Kidney tubule cell (primary cell): ENCODE data around the gene PDZD2.

Experiments used
- DNase-seq: peaks from one replicate; pipeline ENCODE4 v3.0.0-alpha.2; 2018; ENCODE audit warnings: low spot score

PDZD2 gene

DNA sequence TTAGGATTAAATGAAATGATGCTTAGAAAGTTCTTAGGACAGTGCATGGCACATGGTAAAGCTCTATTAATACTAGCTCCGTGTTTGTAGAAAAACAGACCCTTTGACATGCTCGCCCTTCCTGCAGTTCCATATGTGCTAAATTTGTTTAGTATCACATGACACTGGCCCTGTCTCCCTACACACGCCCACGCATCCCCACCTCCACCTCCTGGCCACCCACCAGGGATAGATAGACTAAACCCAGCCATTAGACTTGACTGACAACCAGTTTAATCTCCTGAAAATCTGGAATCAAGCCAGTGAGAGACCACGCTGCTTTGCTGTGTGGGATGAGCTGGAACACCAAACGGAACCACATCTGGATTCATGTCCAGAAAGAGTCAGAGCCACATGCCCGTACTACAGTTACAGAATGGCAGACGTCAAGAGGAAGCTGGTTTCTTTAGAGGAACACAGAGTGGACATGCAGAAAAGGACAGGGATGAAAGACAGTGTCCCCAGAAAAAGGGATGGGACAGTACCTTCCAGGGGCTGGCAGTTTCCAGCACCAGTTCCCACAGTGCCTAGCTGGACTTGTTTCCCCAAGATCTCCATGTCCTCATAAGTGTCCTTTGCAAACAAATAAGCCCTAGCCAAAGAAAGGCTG is 186.1 kb downstream of the PDZD2 start:
- DNase-seq = no peak

DNA sequence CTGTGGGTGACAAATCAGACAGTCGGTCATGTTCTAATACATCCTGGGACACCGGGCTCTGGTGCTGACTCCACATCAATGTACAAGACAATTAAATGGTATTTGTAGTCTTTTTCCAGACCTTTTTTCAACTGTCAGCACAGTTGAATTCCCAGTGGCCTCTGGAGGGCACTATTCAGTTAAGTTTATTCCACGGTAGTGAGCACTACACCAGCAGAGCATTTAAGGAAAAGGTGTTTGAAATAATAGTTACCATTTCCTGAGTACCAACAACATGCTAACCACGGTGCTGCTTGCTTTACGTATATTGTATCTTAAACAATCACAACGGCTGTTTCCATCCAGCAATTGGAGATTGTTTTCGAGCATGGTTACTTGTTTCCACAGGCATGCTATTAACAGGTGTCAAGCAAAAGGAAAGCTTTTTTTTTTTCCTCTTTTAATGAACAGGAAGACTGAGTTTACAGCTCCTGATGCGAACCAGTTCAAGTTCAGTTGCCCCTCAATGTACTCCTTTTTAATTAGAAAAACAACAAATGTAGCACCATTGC is 186.7 kb downstream of the PDZD2 start:
- DNase-seq = peak; percentile 74

DNA sequence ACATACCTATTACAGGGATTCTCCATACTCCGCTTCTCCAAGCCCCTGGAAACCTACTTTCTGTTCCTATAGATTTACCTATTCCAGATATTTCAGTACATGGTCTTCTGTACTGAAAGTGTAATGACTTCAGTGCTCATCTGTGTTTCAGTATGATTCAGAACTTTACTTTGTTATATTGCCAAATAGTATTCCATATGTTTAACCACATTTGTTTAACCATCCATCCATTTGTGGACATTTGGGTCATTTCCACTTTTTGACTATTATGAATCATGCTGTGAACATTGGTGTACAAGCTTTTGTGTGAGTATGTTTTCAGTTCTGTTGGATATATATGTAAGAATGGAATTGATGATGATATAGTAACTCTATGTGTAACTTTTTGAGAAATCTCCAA is 188.9 kb downstream of the PDZD2 start:
- no peak for DNase-seq

DNA sequence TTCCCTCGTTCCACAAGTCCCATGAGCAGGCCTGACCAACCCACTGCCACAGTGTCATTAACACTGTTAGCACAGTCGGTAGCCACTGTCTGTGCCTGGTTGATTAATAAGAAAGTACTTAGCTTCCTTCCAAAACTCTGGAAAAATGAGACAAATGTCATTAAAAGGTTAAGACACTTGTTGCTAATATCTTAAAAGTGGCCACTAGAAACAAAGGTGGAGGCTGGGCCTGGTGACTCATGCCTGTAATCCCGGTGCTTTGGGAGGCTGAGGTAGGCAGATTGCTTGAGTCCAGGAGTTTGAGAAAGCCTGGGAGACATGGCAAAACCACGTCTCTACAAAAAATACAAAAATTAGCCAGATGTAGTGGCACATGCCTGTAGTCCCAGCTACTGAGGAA is 194.0 kb downstream of the PDZD2 start:
- DNase-seq = peak; percentile 42

DNA sequence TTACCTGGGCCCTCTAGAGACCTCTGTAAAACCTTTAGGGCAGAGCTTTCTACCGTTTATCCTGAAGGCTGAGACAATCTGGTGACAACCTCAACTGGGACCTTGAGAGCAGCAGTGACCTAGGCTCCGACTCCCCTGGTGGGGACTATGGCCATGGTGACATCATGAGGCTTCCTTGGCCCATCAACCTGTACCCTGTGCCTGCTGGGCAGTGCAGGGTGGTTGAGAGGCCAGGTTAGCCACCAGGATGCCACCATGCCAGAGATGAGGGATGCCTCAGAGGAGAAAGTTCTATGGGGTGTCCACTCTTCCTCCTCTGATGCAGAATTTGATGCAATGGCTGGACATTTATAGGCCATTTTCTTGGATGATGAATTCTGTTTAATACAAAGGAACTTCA is 194.8 kb downstream of the PDZD2 start:
- no peak for DNase-seq

DNA sequence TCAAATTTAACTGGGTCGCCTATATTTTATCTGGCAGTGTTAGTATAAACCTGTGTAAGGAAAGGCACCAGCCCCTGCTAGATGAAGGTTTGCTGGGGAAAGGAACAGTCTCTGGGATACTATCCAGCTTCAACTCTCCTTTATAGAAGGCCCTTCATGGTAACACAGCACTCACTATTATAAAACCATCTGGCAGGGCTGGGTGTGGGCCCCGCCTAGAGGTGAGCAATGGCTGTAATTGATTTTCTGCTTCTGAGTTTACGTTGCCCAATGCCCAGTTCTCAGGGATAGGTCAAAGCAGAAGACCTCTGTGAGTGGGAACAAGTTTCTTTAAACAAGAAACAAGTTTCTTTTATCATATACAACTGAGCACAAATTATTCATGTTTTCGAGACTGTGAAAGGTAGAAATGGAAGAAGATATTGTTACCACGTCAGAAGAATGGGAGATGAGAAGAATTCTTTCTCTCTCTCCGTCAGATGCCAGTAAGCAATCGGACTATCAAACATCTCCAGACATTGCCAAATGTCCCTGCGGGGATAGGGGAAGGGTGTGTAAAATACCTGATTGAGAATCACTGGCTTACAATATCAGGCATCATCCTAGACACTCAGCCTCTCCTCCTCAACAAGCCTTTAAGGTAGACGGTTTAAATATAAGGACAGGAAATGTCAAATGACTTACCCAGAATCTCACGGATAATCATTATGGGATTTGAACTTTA is 205.9 kb downstream of the PDZD2 start:
- no peak for DNase-seq

DNA sequence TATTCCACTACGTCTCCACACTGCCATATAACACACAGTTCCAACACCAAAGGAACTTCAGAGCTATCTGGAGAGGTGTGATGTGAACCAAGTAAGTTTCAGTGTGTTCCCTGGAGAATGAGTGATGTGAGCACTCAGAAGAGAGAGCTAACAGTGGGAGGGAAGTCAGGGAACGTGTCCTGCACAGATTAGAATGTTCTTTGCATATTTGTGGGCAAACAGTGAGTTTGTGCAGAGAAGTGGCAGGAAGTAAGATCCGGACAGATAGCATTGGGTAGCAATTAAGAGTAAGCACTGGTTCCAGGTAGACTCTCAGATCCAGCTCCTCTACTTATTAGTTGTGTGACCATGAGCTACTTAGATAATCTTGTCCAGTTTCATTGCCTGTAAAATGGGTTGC is 206.4 kb downstream of the PDZD2 start:
- DNase-seq = no peak

DNA sequence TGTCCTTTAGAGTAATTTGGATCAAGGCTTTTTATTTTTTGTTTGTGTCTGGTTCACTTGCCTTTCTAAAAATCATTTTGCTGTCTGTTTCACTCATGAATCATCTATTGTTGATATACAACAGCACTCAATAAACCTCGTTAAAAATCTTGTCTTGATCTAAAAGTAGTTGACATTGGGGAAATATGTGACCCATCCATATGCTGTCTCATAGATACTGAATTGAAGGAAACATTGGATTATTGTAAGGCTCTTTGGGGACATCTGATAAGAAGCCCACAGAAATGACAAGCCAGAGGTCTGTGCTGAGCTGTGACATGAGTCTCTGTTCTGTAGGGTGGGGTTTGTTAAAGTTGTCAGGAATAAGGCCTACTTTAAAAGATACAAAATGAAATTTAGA is 208.0 kb downstream of the PDZD2 start:
- no peak for DNase-seq

DNA sequence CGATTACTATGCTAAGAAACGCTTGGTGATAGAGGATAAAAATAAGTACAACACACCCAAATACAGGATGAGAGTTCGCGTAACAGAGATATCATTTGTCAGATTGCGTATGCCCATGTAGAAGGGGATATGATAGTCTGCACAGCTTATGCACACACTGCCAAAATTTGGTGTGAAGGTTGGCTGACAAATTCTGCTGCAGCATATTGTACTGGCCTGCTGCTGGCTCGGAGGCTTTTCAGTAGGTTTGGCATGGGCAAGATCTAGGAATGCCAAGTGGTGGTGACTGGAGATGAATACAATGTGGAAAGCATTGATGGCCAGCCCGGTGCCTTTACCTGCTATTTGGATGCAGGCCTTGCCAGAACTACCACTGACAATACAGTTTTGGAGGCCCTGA is 208.4 kb downstream of the PDZD2 start:
- no peak for DNase-seq

DNA sequence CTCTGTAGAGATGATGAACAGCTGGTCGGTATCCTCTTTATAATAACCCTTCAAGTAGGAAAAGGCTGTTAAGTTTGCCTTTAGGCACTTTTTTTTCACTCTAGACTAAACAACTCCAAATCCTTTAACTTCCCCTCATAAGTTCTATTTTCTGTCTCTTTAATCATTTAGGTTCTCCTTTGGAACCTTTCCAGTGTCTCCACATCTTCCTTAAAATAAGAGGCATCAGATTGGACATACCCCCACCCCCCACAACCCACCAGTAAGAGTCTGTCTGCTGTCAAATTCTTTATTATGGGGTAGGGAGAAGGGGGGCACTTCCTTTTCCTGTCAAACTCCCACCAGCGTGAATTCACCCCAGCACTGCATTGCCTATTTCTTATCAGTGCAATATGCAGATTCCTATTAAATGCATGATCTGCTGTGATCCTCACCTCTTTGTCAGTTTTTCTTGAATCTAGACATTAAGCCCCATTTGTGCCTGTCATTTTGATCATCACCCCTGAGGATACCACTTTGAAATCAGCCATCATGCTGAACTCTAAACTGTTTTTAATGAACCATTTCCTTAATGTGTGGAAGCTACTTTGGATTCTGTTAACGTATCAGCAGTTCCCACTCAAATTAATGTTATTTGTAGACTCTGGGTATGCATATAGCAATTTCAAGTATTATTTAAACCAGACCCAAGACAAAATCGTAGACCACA is 212.2 kb downstream of the PDZD2 start:
- DNase-seq = no peak

DNA sequence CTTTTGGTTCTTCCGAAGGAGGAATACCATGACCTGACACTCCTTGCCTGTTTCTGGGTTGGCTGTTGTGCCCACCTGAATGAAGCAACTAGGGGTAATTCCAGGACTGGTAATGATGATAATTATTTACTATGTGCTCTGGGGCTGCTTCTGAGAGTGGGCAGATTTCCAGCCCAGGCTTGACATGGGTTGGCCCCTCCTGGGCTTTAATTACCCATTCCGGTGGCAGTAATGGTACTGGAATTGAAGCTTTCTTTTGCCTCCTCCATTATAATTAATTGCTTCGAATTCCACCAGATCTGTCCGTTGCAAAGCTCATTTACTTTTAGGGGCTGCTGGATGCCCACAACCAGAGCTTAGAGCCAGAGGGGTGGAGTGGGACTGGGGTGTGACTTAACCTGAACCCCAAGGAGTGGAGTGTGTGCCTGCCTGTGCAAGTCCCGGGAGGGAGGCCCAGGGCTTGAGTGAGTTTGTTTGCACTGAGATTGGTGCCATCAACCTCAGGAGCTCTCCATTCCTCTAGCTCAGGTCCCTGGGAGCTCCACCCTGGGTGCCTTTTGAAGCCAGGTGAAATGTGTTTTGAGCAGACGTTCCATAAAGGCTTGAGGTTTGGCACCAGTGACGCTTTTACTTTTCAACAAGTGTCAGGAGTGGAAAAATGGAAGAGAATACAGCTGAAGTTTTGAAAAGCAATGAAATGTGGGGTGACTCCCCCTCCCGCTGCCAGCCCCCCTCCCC is 214.6 kb downstream of the PDZD2 start:
- peak; percentile 8 for DNase-seq

DNA sequence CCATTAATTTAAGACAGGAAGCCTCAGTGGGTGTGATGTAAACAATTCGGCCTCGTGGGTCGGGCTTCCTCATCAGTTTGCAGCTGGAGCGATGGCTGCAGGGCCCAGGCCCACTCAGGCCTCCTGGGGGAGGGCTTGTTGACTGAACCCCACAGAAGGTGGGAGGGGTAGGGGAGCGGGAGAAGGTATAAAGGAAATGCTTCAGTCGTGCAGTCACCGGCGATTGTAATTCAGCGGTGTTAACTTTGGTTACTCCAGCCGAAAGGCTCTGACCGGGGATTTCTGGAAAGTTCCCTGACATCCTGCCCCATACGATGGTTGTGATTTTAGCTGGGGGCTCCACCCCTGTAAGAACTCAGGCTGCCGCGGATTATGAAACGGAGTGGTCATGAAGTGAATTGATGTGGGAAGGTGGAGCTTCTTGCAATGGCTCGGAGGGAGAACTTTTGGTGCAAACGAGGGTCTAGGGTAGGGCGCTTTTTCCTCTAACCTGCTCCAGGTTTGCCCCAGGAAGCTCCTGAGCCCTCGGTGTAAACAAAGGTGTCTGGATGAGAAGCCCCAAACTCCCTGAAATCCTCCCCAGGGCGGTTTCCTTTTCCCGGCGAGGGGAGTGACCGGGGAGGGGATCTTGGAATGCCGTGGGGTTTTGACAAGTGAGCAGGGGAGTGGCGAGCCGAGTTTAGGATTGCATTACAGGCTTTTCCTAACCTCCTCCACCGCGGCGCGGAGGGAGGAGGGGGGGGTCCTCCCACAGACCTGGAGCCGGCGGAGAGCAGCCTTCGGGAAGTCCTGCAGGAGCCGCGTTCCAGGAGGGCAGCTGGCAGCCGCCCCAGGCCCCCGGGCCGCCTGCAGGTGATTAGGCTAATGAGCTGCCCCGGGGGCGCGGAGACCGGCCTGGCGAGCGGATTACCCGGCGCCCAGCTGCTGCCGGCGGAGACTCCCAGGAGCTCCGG is 215.5 kb downstream of the PDZD2 start:
- peak; percentile 85 for DNase-seq

DNA sequence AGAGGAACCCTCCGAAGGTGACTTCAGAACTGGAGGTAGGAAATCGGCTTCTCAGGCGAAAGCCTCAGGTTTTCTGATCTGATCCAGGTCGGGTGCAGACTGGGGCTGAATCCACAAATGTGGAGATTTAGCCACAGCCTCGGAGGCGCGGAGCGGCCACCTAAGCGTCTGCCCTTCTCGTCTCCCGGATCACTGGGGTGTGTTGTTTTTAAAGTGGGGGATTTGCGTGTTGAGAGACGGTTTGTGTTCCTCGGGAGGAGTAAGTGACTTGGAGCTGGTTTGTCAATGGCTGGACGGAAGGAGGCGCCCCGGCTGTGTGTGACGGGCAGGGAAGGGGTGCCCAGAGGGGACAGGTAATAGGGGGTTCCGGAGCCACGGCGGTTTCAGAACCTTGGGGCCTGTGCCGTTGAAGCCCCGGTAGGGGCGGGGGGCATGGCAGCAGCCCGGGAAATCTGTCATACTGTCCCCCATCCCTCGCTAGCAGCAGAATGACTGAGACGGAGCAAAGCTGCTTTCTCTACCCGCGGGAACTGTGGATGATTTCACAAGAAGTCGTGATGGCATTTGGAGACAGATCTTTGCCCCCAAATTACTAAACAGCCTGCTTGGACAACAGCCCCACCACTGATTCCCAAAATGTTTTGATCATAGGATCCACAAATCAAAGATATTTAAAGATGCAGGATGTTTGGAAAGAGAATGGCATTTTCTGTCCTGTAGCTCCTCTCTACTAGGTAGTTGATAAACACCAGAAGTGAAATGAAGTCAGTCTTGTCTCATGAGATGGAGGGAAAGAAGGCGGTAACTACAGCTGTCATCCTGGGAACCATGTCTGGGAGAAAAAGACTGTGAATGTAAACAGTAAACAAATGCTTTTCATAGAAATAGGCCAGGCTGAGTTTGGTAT is 216.5 kb downstream of the PDZD2 start:
- peak; percentile 32 for DNase-seq

DNA sequence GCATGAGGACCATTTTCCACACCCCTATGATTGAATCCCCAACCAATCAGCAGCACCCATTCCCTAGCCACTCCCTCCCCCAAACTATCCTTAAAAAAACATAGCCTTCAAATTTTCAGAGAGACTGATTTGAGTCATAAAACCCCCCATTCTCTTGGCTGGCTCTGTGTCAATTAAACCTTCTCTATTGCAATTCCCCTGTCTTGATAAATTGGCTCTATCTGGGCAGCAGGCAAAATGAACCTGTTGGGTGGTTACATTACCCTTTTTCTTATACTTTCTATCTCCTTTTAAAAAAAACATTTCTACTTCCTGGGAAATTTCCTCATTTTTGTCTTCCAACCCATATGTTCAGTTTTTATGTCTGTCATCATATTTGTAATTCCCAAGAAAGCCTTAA is 220.2 kb downstream of the PDZD2 start:
- no peak for DNase-seq

DNA sequence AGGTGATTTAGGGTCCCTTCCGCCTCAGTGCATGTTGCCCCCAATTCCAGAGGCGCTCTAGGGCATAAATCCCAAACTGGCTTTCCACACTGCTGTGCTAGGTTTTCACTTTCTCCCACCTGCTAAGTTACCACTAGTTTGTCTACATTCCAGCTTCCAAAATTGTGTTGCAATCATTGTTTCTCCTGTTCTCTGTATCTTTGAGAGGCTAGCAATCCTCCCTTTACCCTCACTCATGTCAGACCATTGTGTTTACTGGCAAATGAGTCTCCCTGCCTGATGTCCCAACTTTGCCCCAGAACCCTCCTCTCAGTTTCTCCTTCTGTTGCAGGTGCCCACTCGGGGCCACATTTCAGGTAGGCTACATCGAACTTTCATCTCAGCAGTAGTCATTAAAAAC is 221.3 kb downstream of the PDZD2 start:
- DNase-seq = no peak

DNA sequence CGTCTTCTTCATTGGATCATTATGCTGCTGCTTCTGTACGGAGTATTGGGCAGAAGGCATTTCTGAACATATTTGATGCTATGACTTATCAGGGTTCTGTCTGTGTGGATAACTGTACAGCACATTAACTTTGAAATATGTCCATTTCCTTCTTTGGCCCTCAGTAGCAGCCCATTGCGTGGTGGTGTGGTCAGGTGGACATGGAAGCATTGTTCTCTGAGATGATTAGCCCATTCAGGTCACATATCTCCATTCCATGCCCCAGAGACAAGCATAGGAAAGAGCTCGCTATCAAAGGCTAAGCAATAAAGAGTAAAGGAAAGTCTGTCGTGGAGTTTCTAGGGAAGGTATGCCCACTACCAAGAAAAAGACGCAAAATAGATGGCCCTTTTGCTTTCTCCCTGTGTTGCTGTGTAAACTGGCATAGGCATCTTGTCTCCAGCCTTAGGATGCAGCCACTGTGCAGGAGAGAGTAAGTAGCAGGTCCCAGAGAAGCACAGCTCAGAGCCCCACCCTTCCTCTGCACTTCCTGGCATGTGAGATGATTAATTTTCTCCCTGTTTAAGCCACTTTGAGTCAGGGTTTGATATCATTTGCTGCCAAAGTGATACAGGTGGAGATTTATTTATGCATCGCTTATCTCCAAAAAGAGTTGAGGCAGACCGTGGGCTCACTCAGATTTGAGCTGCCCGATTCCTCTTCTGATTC is 221.9 kb downstream of the PDZD2 start:
- DNase-seq = peak; percentile 51

DNA sequence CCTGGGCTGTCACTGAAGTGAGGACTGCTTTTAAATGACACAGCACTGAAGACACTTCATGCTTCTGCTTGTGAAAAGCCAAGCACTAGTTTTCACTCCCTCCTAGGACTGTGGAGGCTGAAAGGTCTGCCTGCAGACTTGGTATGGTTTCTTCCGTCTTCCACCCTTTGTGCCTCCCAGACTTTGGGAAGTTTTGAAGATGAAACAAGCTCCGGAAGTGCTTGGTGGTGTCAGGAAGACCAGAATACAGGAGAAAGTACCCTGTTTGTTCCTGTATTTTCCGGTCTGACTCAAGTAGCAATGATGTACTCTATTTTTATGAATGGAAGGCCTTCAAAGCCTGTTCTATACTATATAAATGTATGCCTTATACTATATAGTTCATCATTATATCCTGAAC is 222.7 kb downstream of the PDZD2 start:
- no peak for DNase-seq

DNA sequence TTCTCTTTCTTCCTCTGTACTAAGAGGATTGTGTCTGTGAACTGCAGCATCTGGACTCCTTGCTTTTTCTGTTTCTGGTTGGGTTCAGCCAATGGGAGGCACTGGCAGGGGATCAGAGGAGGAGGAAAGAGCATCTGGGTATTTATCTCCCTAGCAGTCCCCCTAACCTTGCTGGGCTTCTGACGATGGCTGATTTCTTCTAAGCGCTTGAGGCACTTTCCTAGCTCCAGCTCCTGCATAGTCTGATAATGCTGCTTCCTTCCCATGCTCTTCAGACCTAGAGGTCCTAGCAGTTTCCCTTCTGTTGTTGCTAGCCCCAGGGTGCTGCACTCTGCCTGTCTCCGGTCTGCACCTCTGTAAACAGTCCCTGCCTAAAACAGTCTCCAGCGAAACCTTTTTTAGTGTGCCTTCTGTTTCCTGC is 225.1 kb downstream of the PDZD2 start:
- no peak for DNase-seq

DNA sequence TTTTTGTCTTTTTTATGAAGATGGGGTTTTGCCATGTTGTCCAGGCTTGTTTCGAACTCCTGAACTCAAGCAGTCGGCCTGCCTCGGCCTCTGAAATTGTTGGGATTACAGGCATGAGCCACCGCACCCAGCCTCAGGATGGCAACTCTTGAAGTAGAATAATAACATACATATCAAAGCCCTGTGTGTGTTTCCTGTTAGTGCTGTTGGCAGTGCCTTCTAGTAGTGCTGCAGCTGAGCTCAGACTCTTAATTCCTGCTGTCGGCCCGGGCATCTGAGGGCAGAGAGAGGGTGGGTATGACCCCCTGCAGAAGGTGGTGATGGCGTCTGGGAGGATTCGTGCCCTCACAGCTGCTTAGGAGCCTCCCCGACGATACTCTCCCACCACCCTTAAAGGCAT is 227.2 kb downstream of the PDZD2 start:
- DNase-seq = no peak
